Measurements from ENCODE around the gene ZNF385C. TPM values are rescaled to one million over a fixed set of nuclear protein-coding genes. Genes with fewer than 3 reads are reported as not detected.

The ZNF385C gene
- total and polyA plus RNA-seq, 2 donors (not counting 1 experiment from before 2014, with no cell fraction given): 0.33 to 1.1 TPM

- H2AFZ ChIP-seq (ENCODE audit: insufficient read depth, low read depth, low read length, poor library complexity, severe bottlenecking): no peak overlapping the region
- no peak overlapping the region for H3K27ac ChIP-seq (ENCODE audit: low read length in 2 of 2)
- Mint-ChIP-seq H3K27ac (no peak overlapping the region), H3K9me3 (ENCODE audit: insufficient read depth) (no peaks in the 10 kb centered on the region), H3K4me3 (no peak overlapping the region), H3K27me3 (no peaks in the 10 kb centered on the region), H3K4me1 (peaks cover 7% of the 10 kb centered on the region)
- no peaks in the 10 kb centered on the region for H4K20me1 ChIP-seq (ENCODE audit: control insufficient read depth, insufficient read depth, low read length, poor library complexity, severe bottlenecking)
- ATAC-seq (ENCODE audit: low read depth) (no peak), DNase-seq (no peak)
- intact Hi-C loops (cut with micrococcal nuclease): no loop called here
- no peak for TF ChIP-seq CTCF (IDR thresholded peaks at IDR 0.05)
- peaks cover 19 to 76% of the 10 kb centered on the region in 2 experiments for H3K36me3 ChIP-seq (replicated peaks in 1 of 2; ENCODE audit: control extremely low read depth in 1 of 2, control insufficient read depth in 1 of 2, extremely low read depth in 1 of 2, insufficient read depth in 2 of 2, low read length in 1 of 2)
- no CpG with 5 or more reads among the region's 2 CpGs for WGBS (ENCODE audit: insufficient coverage)
- peaks cover 12% of the 10 kb centered on the region for H3K79me2 ChIP-seq (ENCODE audit: control insufficient read depth, insufficient read depth, low read length)
- CTCF ChIA-PET: interaction anchor here (0.6 kb wide), 1 partner anchor 1201 kb away, joined by 3 read pairs; no protein-coding TSS in a partner anchor
- H3K9ac ChIP-seq (ENCODE audit: low read length): no peak overlapping the region
- no peaks in the 10 kb centered on the region for H3K27me3 ChIP-seq (replicated peaks in 1 of 4; ENCODE audit: control extremely low read depth in 1 of 4, control insufficient read depth in 3 of 4, insufficient read depth in 4 of 4, low read length in 3 of 4)
- no peaks in the 10 kb centered on the region for H3K9me3 ChIP-seq (ENCODE audit: control extremely low read depth in 1 of 3, control insufficient read depth in 2 of 3, insufficient read depth in 1 of 3, low read length in 2 of 3)
- H3K4me1 ChIP-seq (ENCODE audit: control insufficient read depth in 2 of 2, insufficient read depth in 2 of 2, low read length in 2 of 2): peaks cover 0 to 9% of the 10 kb centered on the region in 2 donors
- H3K4me2 ChIP-seq (replicated peaks; ENCODE audit: low read depth, low read length, poor library complexity, severe bottlenecking): no peak overlapping the region
- POLR2A ChIA-PET: no interaction called here
- H3K4me3 ChIP-seq (ENCODE audit: control extremely low read depth in 1 of 5, extremely low read depth in 1 of 5, insufficient read depth in 1 of 5, low read depth in 2 of 5, low read length in 4 of 5): no peak overlapping the region
Measured at GRCh38 chr17:41988418-41988817, 109.9 kb downstream of the ZNF385C start.

- Histone ChIP-seq H3K79me2 (ENCODE audit: control insufficient read depth, insufficient read depth, low read length) (peaks cover 5% of the 10 kb centered on the region), H2AFZ (ENCODE audit: insufficient read depth, low read depth, low read length, poor library complexity, severe bottlenecking) (no peak overlapping the region), H3K27me3 (replicated peaks in 1 of 4; ENCODE audit: control extremely low read depth in 1 of 4, control insufficient read depth in 3 of 4, insufficient read depth in 4 of 4, low read length in 3 of 4) (no peaks in the 10 kb centered on the region), H3K27ac (ENCODE audit: low read length in 2 of 2) (no peak overlapping the region), H4K20me1 (ENCODE audit: control insufficient read depth, insufficient read depth, low read length, poor library complexity, severe bottlenecking) (no peaks in the 10 kb centered on the region), H3K4me3 (ENCODE audit: control extremely low read depth in 1 of 5, extremely low read depth in 1 of 5, insufficient read depth in 1 of 5, low read depth in 2 of 5, low read length in 4 of 5) (no peak overlapping the region), H3K9me3 (ENCODE audit: control extremely low read depth in 1 of 3, control insufficient read depth in 2 of 3, insufficient read depth in 1 of 3, low read length in 2 of 3) (no peaks in the 10 kb centered on the region), H3K4me2 (replicated peaks; ENCODE audit: low read depth, low read length, poor library complexity, severe bottlenecking) (no peak overlapping the region), H3K9ac (ENCODE audit: low read length) (no peak overlapping the region), H3K4me1 (ENCODE audit: control insufficient read depth in 2 of 2, insufficient read depth in 2 of 2, low read length in 2 of 2) (peaks cover 0 to 10% of the 10 kb centered on the region in 2 donors), H3K36me3 (replicated peaks in 1 of 2; ENCODE audit: control extremely low read depth in 1 of 2, control insufficient read depth in 1 of 2, extremely low read depth in 1 of 2, insufficient read depth in 2 of 2, low read length in 1 of 2) (peaks cover 15 to 76% of the 10 kb centered on the region in 2 experiments)
- intact Hi-C loops (cut with micrococcal nuclease): no loop called here
- DNase-seq (no peak), ATAC-seq (ENCODE audit: low read depth) (no peak)
- Mint-ChIP-seq H3K4me3 (no peak overlapping the region), H3K4me1 (peaks cover 8% of the 10 kb centered on the region), H3K27ac (no peak overlapping the region), H3K9me3 (ENCODE audit: insufficient read depth) (no peaks in the 10 kb centered on the region), H3K27me3 (no peaks in the 10 kb centered on the region)
- POLR2A ChIA-PET: interaction anchor here (0.6 to 1.1 kb wide), 2 partner anchors 12 to 21 kb away, joined by 3 to 4 read pairs; no protein-coding TSS in a partner anchor
- TF ChIP-seq EZH2 (IDR thresholded peaks at IDR 0.05; ENCODE audit: borderline replicate concordance, insufficient read depth, low read depth, low read length, poor library complexity, severe bottlenecking) (no peak), CTCF (IDR thresholded peaks at IDR 0.05) (no peak)
- 100% methylated on average over 1 of the region's 3 CpGs for WGBS (ENCODE audit: insufficient coverage)
- CTCF ChIA-PET: no interaction called here
Measured at GRCh38 chr17:41987642-41988041, 110.6 kb downstream of the ZNF385C start.

Measured in B cell (primary cell).